HepG2 (cell line): ENCODE results near the gene SAMD4A. TPM values are rescaled to one million over a fixed set of nuclear protein-coding genes. Genes with fewer than 3 reads are reported as not detected.

Source experiments
- CEBPB ChIP-seq: IDR thresholded peaks from 2 replicates; pipeline ENCODE4 v1.6.1; 2011; ENCODE audit warnings: low read depth, low read length, improper control_type of control experiment, borderline replicate concordance
- CEBPG ChIP-seq: IDR thresholded peaks from 2 replicates; pipeline ENCODE4 v1.6.1; 2016
- FOXP1 ChIP-seq, 2 experiments: fragments of 450-650 bp in 1 of 2; IDR thresholded peaks; 2 replicates each; pipeline ENCODE4 v1.6.1; 2017 to 2018; ENCODE audit warnings: antibody characterized with exemption in 1 of 2
- MAF1 ChIP-seq: sonication (generic); formaldehyde crosslinking; IDR thresholded peaks from 2 replicates; pipeline ENCODE4 v1.5.0; 2020; ENCODE audit warnings: missing genetic modification reagents, borderline replicate concordance
- PRPF4 ChIP-seq: fragments of 200-400 bp; formaldehyde crosslinking; IDR thresholded peaks from 2 replicates; pipeline ENCODE4 v1.6.1; 2016; ENCODE audit warnings: low read length, low read depth; ENCODE audit not compliant: poor library complexity, severe bottlenecking
- SOX5 ChIP-seq: IDR thresholded peaks from 2 replicates; pipeline ENCODE4 v1.6.1; 2016; ENCODE audit warnings: borderline replicate concordance
- TCF7 ChIP-seq: sonication (generic); IDR thresholded peaks from 2 replicates; pipeline ENCODE4 v1.6.1; 2016; ENCODE audit warnings: antibody characterized with exemption, low read depth
- THRA ChIP-seq: sonication (generic); formaldehyde crosslinking; IDR thresholded peaks from 2 replicates; pipeline ENCODE4 v1.4.0; 2020; ENCODE audit warnings: missing genetic modification reagents, borderline replicate concordance
- ZFY ChIP-seq: sonication (generic); formaldehyde crosslinking; IDR thresholded peaks from 2 replicates; pipeline ENCODE4 v1.4.0; 2020; ENCODE audit warnings: missing genetic modification reagents
- ZHX2 ChIP-seq, 2 experiments: sonication (generic) in 1 of 2; formaldehyde crosslinking in 1 of 2; IDR thresholded peaks; 2 replicates each; pipeline versions ENCODE4 v1.6.1 to v1.9.0; 2014 to 2022; ENCODE audit warnings: antibody characterized with exemption in 1 of 2, borderline replicate concordance in 1 of 2, inconsistent platforms in 1 of 2, low read depth in 1 of 2, missing genetic modification reagents in 1 of 2
- ZNF382 ChIP-seq: sonication (generic); formaldehyde crosslinking; IDR thresholded peaks from 2 replicates; pipeline ENCODE4 v1.5.0; 2020; ENCODE audit warnings: missing genetic modification reagents, mild to moderate bottlenecking, borderline replicate concordance
- ZNF530 ChIP-seq: sonication (generic); formaldehyde crosslinking; IDR thresholded peaks from 2 replicates; pipeline ENCODE4 v1.5.0; 2020; ENCODE audit warnings: low read depth, mild to moderate bottlenecking, missing genetic modification reagents
- ZNF639 ChIP-seq: conservative IDR thresholded peaks from 2 replicates; pipeline ENCODE4 v1.6.1; 2018; ENCODE audit warnings: missing genetic modification reagents
- ZNF878 ChIP-seq: sonication (generic); formaldehyde crosslinking; IDR thresholded peaks from 2 replicates; pipeline ENCODE4 v1.8.1; 2023; ENCODE audit warnings: mild to moderate bottlenecking, missing genetic modification reagents, moderate library complexity
- polyA plus RNA-seq, 8 experiments: library from polyadenylated mRNA; depleted of rRNA in 3 of 8; stranded (reverse) in 7 of 8; unstranded in 1 of 8; fragments of >200 nt; fragmentation: Illumina TruSeq in 4 of 8; extraction: Trizol in 4 of 8; gene quantifications; 2 replicates each; pipeline versions ENCODE4 v1.2.1 to v1.2.3, GENCODE V29; 2011 to 2016; ENCODE audit warnings: low read depth in 4 of 8, missing spikeins in 1 of 8, mixed read lengths in 1 of 8; ENCODE audit not compliant: insufficient read depth in 1 of 8
- total RNA-seq, 5 experiments: library from RNA; depleted of rRNA; stranded (reverse); fragments of >200 nt; fragmentation: Illumina TruSeq; extraction: Trizol; gene quantifications; 2 replicates each; pipeline ENCODE4 v1.2.3, GENCODE V29; 2016; ENCODE audit warnings: low read depth in 1 of 5
- TF ChIP-seq, protein P1 (sequence below): sonication (generic); formaldehyde crosslinking; conservative IDR thresholded peaks from 2 replicates; pipeline ENCODE4 v1.4.0; 2020; ENCODE audit warnings: missing genetic modification reagents
- TF ChIP-seq, protein P2 (sequence below): IDR thresholded peaks from 2 replicates; pipeline ENCODE4 v1.6.1; 2012; ENCODE audit warnings: inconsistent platforms

SAMD4A gene
- total and polyA plus RNA-seq, 2 of the 13 experiments (the other 11 are each of a cell fraction or from before 2014, with no cell fraction given), result 11.8 to 13.0 TPM

- TF ChIP-seq CEBPB (peak; percentile 31; the same call in 1 of the 2 replicates), ZNF639 (CRISPR knock-in tag) (no peak), ZNF878 (CRISPR knock-in tag) (no peak), ZNF530 (CRISPR knock-in tag) (no peak), FOXP1 (IDR thresholded peaks at IDR 0.05) (no peak), FOXP1 (CRISPR knock-in tag; IDR thresholded peaks at IDR 0.05) (peak; percentile 48; the same call in 1 of the 2 replicates), TCF7 (peak; percentile 51), SOX5 (CRISPR knock-in tag) (peak; percentile 79; the same call in 1 of the 2 replicates), ZNF382 (CRISPR knock-in tag) (no peak), MAF1 (CRISPR knock-in tag) (no peak), ZHX2 (IDR thresholded peaks at IDR 0.05; ENCODE audit: low read depth) (no peak), ZHX2 (CRISPR knock-in tag; IDR thresholded peaks at IDR 0.05; ENCODE audit: borderline replicate concordance) (no peak), PRPF4 (no peak), THRA (CRISPR knock-in tag) (peak; percentile 97; the same call in 1 of the 2 replicates), ZFY (no peak), CEBPG (peak; percentile 73)
- TF ChIP-seq, protein P1, sequence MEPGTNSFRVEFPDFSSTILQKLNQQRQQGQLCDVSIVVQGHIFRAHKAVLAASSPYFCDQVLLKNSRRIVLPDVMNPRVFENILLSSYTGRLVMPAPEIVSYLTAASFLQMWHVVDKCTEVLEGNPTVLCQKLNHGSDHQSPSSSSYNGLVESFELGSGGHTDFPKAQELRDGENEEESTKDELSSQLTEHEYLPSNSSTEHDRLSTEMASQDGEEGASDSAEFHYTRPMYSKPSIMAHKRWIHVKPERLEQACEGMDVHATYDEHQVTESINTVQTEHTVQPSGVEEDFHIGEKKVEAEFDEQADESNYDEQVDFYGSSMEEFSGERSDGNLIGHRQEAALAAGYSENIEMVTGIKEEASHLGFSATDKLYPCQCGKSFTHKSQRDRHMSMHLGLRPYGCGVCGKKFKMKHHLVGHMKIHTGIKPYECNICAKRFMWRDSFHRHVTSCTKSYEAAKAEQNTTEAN, result peak; percentile 38; the same call in 1 of the 2 replicates
- TF ChIP-seq, protein P2, sequence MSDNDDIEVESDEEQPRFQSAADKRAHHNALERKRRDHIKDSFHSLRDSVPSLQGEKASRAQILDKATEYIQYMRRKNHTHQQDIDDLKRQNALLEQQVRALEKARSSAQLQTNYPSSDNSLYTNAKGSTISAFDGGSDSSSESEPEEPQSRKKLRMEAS, result 0 out of 2 replicates have a peak, but pooled peaks have one; percentile 48
Observed at GRCh38 chr14:54653712-54654469, 87.0 kb downstream of the SAMD4A start (continued).
